Lung (tissue), 12 donors: Measurements from ENCODE around the gene KCNG2. TPM values are rescaled to one million over a fixed set of nuclear protein-coding genes. Genes with fewer than 3 reads are reported as not detected.

Source experiments
- ATAC-seq: fragments of 200-7000 bp; cut with Tn5 transposase; one replicate; pipeline ENCODE4 v1.9.1; 2020; ENCODE audit warnings: moderate number of reproducible peaks; ENCODE audit not compliant: insufficient read depth, low FRiP score
- DNase-seq, 3 donors: peaks; one replicate each; pipeline ENCODE4 v3.0.0-alpha.2; 2013 to 2017
- H3K27ac ChIP-seq, 2 donors: one replicate each; pipeline ENCODE4 v1.5.1; 2013; ENCODE audit warnings: mild to moderate bottlenecking in 2 of 2, moderate library complexity in 2 of 2, control low read depth in 1 of 2, inconsistent platforms in 1 of 2, low read depth in 1 of 2, low read length in 1 of 2
- H3K27me3 ChIP-seq, 3 donors: one replicate each; pipeline ENCODE4 v1.5.1; 2013; ENCODE audit warnings: low read length in 2 of 3; ENCODE audit not compliant: control insufficient read depth in 3 of 3, insufficient read depth in 3 of 3
- H3K36me3 ChIP-seq, 4 donors: one replicate each; pipeline ENCODE4 v1.5.1; 2013; ENCODE audit warnings: low read length in 4 of 4, mild to moderate bottlenecking in 1 of 4, moderate library complexity in 1 of 4; ENCODE audit not compliant: control insufficient read depth in 4 of 4, insufficient read depth in 4 of 4
- H3K4me1 ChIP-seq, 5 donors: one replicate each; pipeline ENCODE4 v1.5.1; 2013; ENCODE audit warnings: low read length in 5 of 5, mild to moderate bottlenecking in 2 of 5, moderate library complexity in 1 of 5; ENCODE audit not compliant: control insufficient read depth in 5 of 5, insufficient read depth in 5 of 5
- H3K4me3 ChIP-seq: one replicate; pipeline ENCODE4 v1.5.1; 2013; ENCODE audit warnings: mild to moderate bottlenecking, control low read depth, moderate library complexity
- H3K9ac ChIP-seq, 2 donors: one replicate each; pipeline ENCODE4 v1.5.1; 2013; ENCODE audit warnings: low read length in 2 of 2, control low read depth in 1 of 2; ENCODE audit not compliant: insufficient read depth in 1 of 2
- H3K9me3 ChIP-seq, 4 donors: one replicate each; pipeline ENCODE4 v1.5.1; 2013; ENCODE audit warnings: low read length in 3 of 4, mild to moderate bottlenecking in 1 of 4, moderate library complexity in 1 of 4; ENCODE audit not compliant: control insufficient read depth in 4 of 4, insufficient read depth in 3 of 4
- WGBS, 2 donors: extraction: QIAGEN DNeasy Blood & Tissue Kit; methylation state at CpG; one replicate each; pipeline ENCODE4 v1.1.7; 2013; 5-methylcytosine and 5-hydroxymethylcytosine counted together
- polyA plus RNA-seq, 2 donors: library from polyadenylated mRNA; stranded (reverse); fragments of 200-250 nt; gene quantifications; one replicate each; pipeline ENCODE4 v1.2.1, GENCODE V29; 2013
- total RNA-seq, 2 donors: library from RNA; depleted of rRNA in 1 of 2; stranded (reverse); fragments of >200 nt in 1 of 2; gene quantifications; one replicate each; pipeline ENCODE4 v1.2.1, GENCODE V29; 2014 to 2021
- TF ChIP-seq, protein P1 (sequence below): IDR thresholded peaks from 2 replicates; pipeline ENCODE4 v1.5.1; 2012; ENCODE audit warnings: mild to moderate bottlenecking; ENCODE audit errors: control extremely low read depth, extremely low read depth
- donor health status: control.
- donor health status: control.
- donor health status: Bipolar disorder and iron deficiency.
- donor health status: healthy.
- donor health status: DM: yes; HTN: yes; CAD: no.

The KCNG2 gene
- total and polyA plus RNA-seq, 4 donors = 0.16 to 1.8 (median 1.2) TPM

- Histone ChIP-seq H3K9me3 (peaks cover 0 to 3% (median 0%) of the 10 kb centered on the region in 4 donors), H3K9ac (no peak overlapping the region), H3K27me3 (peaks cover 3 to 85% (median 34%) of the 10 kb centered on the region in 3 donors), H3K36me3 (no peaks in the 10 kb centered on the region), H3K27ac (no peak overlapping the region), H3K4me3 (no peak overlapping the region), H3K4me1 (peaks cover 0 to 12% (median 3%) of the 10 kb centered on the region in 5 donors)
- ATAC-seq (no peak), DNase-seq (no peak)
- TF ChIP-seq, protein P1, sequence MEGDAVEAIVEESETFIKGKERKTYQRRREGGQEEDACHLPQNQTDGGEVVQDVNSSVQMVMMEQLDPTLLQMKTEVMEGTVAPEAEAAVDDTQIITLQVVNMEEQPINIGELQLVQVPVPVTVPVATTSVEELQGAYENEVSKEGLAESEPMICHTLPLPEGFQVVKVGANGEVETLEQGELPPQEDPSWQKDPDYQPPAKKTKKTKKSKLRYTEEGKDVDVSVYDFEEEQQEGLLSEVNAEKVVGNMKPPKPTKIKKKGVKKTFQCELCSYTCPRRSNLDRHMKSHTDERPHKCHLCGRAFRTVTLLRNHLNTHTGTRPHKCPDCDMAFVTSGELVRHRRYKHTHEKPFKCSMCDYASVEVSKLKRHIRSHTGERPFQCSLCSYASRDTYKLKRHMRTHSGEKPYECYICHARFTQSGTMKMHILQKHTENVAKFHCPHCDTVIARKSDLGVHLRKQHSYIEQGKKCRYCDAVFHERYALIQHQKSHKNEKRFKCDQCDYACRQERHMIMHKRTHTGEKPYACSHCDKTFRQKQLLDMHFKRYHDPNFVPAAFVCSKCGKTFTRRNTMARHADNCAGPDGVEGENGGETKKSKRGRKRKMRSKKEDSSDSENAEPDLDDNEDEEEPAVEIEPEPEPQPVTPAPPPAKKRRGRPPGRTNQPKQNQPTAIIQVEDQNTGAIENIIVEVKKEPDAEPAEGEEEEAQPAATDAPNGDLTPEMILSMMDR = no peak
- 6% methylated on average over 75 to 106 of the region's 106 CpGs for WGBS, 2 donors
Measured at GRCh38 chr18:79787865-79788733, 9.6 kb upstream of the KCNG2 start.

DNA sequence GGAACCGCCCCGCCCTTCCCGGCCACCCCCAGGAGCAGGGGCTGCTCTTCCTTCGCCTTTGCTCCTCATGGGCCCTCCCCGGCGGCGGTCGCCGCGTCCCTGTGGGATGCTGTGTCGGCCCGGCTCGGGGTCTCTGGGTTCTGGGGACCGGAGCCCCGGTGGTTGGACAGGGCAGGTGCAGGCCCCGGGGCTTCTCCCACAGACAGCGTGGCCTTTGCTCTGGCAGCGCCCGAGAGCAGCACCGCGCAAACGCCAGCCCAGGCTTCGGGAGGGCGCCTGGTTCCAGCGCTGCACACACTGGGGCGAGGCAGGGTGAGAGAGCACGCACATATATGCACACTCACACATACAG, 9.0 kb upstream of the KCNG2 start:
- TF ChIP-seq, protein P1 = no peak
- Histone ChIP-seq H3K4me1 (peaks cover 0 to 12% (median 3%) of the 10 kb centered on the region in 5 donors), H3K27me3 (peaks cover 3 to 82% (median 34%) of the 10 kb centered on the region in 3 donors), H3K27ac (no peak overlapping the region), H3K36me3 (no peaks in the 10 kb centered on the region), H3K4me3 (no peak overlapping the region), H3K9ac (no peak overlapping the region), H3K9me3 (peaks cover 0 to 3% (median 0%) of the 10 kb centered on the region in 4 donors)
- 51 to 69% methylated on average over 19 to 27 of the region's 27 CpGs for WGBS, 2 donors
- ATAC-seq (no peak), DNase-seq (no peak)

GRCh38 chr18:79789091-79789891, 8.4 kb upstream of the KCNG2 start:
- TF ChIP-seq, protein P1 = no peak
- 90% methylated on average over 54 of the region's 54 CpGs for WGBS, 2 donors
- Histone ChIP-seq H3K9me3 (peaks cover 0 to 3% (median 0%) of the 10 kb centered on the region in 4 donors), H3K27ac (no peak overlapping the region), H3K4me3 (no peak overlapping the region), H3K27me3 (peaks cover 3 to 79% (median 36%) of the 10 kb centered on the region in 3 donors), H3K9ac (no peak overlapping the region), H3K4me1 (peaks cover 0 to 12% (median 3%) of the 10 kb centered on the region in 5 donors), H3K36me3 (no peaks in the 10 kb centered on the region)
- DNase-seq (no peak), ATAC-seq (no peak)
